ENCODE measurements around the gene TLR3.
"Not testable (repeated sequence)": the region's sequence is repeated elsewhere in the genome, so short reads cannot be mapped to it uniquely, and the experiment has no call there.

The TLR3 gene

GRCh38 chr4:186068581-186069348 lies at the start of gene TLR3:
Gene TLR3, plus strand, starts transcription at chr4:186069156. Its CDS starts 7,464 bp downstream, at chr4:186076620.
- DNase-seq, result no peak

DNA sequence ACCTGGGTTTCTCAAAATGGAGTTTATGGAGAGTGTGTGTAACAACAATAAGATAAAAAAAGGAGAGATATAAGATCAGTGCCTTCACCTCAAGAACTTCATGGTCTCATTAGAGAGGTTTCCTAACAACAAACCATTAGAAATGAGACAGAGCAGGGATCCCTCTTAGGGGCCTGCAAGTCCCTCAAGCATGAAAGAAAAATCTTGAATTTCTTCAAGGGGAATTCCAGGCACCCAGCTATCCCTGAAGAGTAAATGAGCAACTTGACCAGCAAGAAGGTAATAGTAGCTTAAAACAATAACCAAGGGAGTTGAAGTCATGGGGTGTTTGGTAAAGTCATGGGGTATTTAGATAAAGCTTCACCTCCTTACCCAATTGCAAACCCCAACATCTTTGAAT lies 49.7 kb upstream of the TLR3 start:
- no peak for DNase-seq

- no peak for DNase-seq
These were observed 48.7 kb upstream of the TLR3 start for GRCh38 chr4:186020106-186020792.

GRCh38 chr4:186020793-186021407 lies 48.1 kb upstream of the TLR3 start:
- DNase-seq, result no peak

DNA sequence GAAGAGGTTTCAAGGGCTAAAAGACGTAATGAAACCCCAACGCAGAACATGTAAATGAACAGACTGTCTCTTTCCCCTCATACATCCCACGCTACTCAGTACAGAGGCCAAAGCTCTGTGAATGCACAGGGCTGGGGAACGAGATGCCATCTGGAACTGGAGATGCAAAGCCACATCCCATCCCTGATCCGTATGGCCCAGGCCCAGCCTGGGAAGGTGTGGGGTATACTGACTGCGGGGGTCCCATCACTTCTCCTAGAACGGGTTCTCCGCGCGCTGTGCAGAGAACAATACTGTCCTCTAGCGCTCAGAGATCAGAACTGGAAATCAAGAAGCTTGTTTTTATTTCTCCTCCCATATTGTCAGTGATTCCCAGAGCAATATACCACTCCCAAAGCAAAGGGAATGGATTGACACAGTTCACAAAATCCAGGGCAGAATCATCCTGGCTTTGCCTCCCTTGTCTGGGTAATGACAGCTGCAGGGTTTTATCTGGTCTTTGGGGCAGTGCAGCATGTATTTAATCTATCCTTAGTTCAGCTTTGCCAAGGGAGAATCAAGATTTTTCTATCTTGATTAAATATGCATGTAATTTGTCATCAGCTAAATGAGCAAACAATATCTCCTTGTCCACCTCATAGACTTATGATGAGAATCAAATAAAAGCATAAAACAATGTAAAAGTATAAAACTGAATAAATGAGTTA lies 47.3 kb upstream of the TLR3 start:
- no peak for DNase-seq

- DNase-seq, result no peak
These were observed 45.0 kb upstream of the TLR3 start for GRCh38 chr4:186023975-186024374.

DNA sequence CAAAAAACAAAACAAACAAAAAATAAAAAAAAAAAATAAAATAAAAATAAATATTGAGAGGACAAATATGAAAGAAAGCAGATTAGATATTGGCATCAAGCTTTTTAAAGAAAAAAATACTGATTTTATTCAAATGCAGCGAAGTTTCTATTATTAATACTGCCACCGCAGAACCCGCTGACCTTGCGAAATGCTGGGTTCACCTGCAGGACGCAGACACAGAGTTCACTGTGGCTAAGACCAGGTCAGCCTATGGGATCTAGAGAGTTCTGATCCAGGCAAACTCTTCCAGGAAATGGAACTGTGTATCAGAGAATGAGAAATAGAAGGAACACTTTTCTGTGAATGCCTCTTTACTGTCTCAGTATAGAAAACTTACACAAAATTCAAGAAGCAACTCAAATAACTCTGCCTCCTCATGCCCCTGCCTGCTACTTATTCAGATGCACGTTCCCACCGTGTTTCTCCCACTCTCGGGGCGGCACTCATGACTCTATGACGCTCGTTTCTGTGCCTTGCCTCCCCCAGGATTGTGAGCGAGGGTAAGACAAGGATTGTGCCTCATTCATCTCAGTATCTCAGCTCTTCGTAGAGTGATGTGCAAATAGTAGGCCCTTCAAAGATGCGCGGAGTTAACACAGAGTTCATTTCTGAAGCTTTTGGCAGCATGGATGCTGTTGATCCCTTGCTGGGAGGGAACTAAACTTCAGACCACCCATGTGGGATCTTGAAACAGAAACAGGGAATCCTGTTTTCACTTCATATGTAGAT lies 44.1 kb upstream of the TLR3 start:
- DNase-seq, result no peak

DNA sequence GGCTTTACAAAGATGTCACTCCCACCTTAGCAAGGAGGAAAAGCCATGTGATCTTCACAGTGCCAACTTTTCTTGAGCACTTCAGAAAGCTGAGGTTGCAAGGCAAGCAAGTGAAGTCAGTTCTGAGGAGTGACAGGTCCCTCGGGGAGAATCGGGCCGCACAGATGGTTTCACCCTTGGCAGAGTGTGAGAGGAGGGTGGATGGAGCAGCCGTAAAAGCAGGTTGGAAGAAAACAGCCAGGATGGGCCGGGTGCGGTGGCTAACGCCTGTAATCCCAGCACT lies 43.6 kb upstream of the TLR3 start:
- DNase-seq, result no peak

DNA sequence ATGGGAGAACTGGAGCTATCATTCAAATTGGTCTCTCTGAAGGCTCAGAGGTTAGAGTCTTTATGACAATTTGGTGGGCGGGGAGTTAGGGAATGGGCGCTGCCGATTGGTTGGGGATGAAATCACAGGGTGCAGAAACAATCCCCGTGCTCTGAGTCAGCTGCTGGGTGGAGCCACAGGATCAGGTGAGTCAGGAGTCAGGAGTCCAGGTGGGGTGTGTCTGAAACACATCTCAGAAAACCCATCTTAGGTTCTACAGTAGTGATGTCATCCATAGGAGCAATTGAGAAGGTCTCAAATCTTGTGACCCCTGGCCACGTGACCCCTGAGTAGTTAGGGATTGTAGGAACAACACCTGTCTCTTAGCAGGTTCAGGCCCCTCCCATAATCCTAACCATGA lies 41.6 kb upstream of the TLR3 start:
- DNase-seq, result no peak

DNA sequence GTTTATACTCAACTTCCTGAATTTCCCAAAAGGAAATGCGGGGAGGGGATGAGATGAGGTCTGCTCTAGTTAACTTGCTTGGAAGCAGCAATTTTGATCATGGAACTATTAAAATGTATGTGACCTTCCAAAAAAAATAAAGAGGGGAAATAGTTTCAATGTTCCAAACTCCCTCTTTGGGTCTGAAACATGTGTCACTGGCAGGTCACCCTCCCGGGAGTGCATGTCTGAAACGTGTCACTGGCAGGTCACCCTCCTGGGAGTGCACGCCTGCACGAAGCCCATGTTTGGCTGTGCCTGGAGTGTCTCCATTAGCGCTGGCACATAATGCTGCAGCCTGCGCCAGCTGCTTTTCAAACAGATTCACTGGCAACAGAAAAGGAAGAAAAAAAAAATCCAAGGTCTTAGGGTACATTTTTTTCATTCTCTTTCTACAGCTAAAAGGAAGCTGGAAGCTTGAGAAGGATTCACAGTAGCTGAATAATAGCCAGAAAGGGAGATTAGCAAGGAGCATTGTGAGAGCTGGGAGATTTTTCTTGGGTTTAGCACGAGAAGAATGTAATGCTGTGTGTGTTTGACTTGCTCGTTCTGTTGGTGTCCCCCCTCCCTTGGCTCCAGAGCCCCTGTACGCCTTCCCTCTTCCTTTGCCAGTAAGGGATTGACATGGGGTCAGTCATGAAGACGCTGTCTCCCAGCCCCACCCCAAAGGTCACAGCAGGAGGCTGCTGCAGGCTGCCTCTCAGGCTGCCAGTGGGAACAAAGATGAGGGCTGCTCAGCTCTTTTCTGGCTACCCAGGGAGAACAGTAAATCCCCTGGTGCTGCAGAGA lies 39.2 kb upstream of the TLR3 start:
- peak; percentile 10 for DNase-seq

- DNase-seq, result no peak
These were observed 38.6 kb upstream of the TLR3 start for GRCh38 chr4:186030399-186030775.

DNA sequence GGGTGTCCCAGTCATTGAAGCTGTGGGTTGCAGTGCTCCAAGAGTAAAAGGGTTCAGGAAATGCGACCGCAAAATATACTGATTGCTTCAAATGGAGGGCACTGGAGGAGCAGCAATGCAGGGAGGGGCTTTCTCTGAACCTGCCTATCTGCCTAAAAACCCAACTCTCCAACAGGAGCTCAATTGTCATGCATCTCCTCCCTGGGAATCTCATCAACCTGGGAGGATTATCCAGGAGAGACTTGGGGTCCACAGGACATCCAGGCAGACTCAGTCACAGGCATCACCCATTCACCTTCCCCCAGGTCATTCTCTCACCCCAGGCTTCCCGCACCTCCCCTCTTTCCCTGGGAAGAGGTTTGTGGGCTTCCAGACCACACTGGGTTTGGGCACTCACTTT lies 38.2 kb upstream of the TLR3 start:
- DNase-seq, result no peak

DNA sequence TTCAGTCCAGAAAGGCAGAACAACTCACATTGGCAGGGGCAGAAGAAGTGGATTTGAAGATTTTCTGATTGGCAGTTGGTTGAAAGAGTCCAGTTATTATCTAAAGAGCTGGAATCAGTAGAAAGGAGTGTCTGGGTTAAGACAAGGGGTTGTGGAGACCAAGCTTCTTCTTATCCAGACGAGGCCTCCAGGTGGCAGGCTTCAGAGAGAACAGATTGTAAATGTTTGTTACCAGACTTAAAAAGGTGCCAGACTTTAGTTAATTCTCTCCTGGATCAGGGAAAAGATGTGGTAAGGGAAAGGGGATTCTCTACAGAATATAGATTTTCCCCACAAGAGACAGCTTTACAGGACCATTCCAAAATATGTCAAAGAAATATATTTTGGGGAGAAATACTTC lies 36.7 kb upstream of the TLR3 start:
- DNase-seq, result no peak

DNA sequence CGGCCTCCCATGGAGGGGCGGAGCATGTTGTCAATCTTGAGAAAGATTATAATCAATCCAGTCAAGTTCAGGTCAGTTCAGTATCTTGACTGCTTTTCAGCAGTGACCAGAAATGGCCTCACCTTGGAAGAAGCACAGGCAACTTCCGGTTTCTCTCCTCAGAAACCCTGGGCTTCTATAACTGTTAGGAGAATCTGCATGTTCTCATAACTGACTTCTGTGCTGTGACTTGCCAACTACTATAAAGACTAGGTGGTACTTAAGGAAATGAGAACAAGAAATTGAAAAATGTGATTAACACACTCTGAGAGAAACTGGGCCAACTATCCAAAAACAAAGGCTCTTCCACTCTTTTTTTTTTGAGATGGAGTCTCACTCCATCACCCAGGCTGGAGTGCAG lies 35.9 kb upstream of the TLR3 start:
- no peak for DNase-seq

DNA sequence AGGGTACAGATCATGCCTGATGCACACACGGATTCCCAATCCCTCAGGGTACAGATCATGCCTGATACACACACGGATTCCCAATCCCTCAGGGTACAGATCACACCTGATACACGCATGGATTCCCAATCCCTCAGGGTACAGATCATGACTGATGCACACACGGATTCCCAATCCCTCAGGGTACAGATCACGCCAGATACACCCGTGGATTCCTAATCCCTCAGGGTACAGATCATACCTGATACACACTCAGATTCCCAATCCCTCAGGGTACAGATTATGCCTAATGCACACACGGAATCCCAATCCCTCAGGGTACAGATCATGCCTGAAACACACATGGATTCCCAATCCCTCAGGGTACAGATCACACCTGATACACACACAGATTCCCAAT lies 34.3 kb upstream of the TLR3 start:
- not testable (repeated sequence) for DNase-seq

DNA sequence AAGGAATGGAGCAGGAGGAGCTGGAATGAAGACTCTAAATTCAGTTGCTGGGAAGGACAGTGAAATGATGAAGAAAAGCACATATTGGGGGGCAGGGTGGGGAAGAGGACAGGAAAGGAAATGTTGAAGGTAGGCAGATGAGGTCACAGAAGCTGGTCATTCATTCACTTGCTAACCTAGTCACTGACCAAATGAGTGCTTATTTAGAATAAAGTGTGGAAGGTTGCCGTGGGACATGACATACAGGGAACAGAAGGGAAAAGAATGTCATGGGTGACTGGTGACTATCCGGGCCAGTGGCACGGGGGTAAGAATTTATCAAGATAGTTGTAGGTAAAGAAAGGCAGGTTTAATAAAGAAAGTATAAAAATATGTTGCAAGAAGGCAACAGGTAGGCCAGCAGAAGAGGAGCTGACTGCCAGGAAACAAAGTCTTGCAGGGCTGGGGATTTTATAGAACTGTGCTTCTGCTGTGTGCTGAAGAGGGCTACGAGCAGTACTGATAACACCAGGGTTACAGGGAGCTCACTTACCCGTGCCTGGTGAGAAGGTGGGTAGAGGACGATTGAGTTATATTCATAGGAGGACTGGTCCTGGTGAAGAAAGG lies 31.9 kb upstream of the TLR3 start:
- DNase-seq, result no peak

DNA sequence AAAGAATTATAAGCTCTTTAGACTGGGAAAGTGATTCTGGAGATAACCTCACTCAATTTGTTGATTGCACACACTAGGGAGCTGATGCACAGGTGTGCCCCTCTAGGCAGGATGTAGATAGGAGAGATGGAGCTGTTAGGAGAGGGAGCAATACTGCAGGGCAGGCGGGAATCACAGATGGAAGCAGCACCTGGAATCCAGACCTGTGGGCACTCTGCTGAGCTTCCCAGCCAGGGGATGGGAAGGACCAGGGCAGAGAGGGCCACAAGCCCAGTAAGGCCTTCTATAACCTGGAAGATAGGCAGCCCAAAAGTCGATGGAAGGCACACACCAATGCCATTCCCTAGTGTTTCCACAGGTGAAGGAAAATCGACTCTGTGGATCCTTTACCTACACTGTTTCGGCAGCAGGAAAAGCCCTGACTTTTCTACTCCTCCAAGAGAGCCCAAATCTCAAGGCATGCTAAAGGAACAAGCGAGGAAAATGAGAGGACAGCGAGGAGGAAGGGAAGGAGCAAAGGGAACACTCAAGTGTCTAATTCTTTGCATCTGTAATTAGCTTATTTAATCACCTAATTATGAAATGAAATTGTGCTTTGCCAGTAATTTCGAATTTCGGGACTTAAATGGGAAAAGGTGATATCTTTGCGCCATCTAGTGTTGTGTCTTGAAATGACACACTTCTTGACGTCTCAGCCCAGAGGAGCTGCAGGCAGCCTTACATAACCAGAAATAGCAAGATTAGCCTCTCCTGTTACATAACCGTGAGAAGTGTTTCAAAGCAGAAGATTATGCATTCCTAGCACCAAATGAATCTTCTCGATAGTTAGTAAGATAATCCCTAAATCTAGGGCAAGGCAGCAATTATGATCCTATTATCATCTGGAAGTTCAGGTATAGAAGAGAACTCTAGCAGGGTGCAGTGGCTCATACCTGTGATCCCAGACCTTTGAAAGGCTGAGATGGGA lies 31.0 kb upstream of the TLR3 start:
- peak; percentile 30 for DNase-seq

DNA sequence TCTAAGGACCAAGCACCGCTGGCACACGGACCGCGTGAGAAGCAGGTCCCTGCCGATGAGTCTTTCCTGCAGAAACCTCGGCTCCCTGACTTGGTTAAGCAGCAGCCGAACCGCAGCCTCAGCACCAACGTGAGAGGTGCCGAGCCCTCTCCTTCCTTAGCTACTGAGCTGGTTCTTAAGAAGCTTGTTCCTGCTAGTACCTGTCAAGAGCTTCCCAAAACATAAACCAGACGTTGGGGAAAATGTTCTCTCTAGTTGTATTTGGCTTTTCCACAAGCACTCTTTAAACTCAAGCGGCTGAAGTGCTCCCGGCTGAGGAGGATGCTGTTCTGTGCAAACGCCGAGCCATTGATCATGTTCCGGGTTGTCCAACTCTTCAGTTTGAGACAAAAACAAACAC lies 29.3 kb upstream of the TLR3 start:
- DNase-seq, result no peak

DNA sequence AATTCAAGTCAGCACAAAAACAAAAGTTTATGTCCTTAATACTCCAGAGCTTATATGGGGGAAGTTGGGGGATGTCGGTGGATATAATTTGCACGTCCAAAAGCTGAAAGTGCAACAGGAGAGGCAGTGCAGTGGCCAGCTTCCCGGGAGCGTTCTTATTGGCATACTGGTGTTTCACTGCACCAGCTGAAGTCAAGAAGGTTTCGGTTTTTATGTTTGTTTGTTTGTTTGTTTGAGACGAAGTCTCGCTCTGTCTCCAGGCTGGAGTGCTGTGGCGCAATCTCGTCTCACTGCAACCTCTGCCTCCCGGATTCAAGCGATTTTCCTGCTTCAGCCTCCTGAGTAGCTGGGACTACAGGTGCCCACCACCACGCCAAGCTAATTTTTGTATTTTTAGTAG lies 28.6 kb upstream of the TLR3 start:
- no peak for DNase-seq

GRCh38 chr4:186047501-186047900 lies 21.5 kb upstream of the TLR3 start:
- DNase-seq, result not testable (repeated sequence)
